Spleen (tissue), 7 donors: Measurements from ENCODE around the gene DRAM1.

ENCODE experiments used
- CTCF ChIP-seq, 11 experiments: fragments of 200-600 bp in 7 of 11; fragments of 450-650 bp in 4 of 11; sonication (generic) in 4 of 11; IDR thresholded peaks in 8 of 11; conservative IDR thresholded peaks in 3 of 11; 1 replicate in 7 of 11; 2 replicates in 4 of 11; pipeline versions ENCODE4 v1.4.0 to v1.8.0; 2016 to 2021; ENCODE audit warnings: antibody characterized with exemption in 11 of 11, inconsistent platforms in 4 of 11, mild to moderate bottlenecking in 1 of 11
- POLR2A ChIP-seq, 3 donors: fragments of 450-650 bp; IDR thresholded peaks; one replicate each; pipeline ENCODE4 v1.5.1; 2017; ENCODE audit warnings: antibody characterized with exemption in 3 of 3, mild to moderate bottlenecking in 1 of 3
- POLR2AphosphoS5 ChIP-seq, 3 donors: sonication (generic); formaldehyde crosslinking; IDR thresholded peaks; one replicate each; pipeline ENCODE4 v1.5.1; 2017; ENCODE audit warnings: antibody characterized with exemption in 3 of 3
- donor health status: DM: no; HTN: no; CAD: no; lungs with moderate emphysema.
- donor health status: DM: no; HTN: no; CAD: no.
- donor health status: DM: no; HTN: no; CAD: no.

GRCh38 chr12:101939856-101940265, 62.5 kb downstream of the DRAM1 start:
- TF ChIP-seq CTCF (IDR thresholded peaks at IDR 0.05 in 8 of 11, conservative IDR thresholded peaks at IDR 0.05 in 3 of 11), result peak; percentile 37 to 72 (median 70)
- TF ChIP-seq POLR2A (IDR thresholded peaks at IDR 0.05), result no peak
- TF ChIP-seq POLR2AphosphoS5 (IDR thresholded peaks at IDR 0.05), result no peak
